Measurements from ENCODE around the gene CNTNAP5.

DNA sequence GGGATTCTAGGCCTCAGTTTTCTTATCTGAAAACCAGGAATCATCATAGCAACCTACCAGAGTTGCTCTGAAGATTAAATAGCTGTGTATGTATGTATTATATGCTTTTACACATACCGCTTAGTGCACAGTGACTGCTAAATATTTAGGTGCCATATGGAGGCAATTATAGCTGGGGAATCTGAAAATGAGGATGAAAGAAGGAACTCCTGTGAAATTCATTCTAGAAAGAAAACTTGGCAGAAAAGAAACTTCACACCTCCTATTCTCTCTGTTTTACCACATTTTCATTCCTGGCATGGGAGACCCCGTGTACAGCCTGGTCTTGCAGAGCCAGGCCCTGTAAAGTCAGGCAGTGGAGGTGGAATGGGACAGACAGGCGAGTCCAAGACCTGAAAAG, 862.4 kb downstream of the CNTNAP5 start:
- TF ChIP-seq, protein P1, sequence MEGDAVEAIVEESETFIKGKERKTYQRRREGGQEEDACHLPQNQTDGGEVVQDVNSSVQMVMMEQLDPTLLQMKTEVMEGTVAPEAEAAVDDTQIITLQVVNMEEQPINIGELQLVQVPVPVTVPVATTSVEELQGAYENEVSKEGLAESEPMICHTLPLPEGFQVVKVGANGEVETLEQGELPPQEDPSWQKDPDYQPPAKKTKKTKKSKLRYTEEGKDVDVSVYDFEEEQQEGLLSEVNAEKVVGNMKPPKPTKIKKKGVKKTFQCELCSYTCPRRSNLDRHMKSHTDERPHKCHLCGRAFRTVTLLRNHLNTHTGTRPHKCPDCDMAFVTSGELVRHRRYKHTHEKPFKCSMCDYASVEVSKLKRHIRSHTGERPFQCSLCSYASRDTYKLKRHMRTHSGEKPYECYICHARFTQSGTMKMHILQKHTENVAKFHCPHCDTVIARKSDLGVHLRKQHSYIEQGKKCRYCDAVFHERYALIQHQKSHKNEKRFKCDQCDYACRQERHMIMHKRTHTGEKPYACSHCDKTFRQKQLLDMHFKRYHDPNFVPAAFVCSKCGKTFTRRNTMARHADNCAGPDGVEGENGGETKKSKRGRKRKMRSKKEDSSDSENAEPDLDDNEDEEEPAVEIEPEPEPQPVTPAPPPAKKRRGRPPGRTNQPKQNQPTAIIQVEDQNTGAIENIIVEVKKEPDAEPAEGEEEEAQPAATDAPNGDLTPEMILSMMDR (IDR thresholded peaks at IDR 0.05): no peak
- TF ChIP-seq POLR2A (IDR thresholded peaks at IDR 0.05) (no peak), POLR2AphosphoS5 (IDR thresholded peaks at IDR 0.05) (no peak), EP300 (IDR thresholded peaks at IDR 0.05) (no peak)
